Measurements from ENCODE around the gene METTL1.
A peak's percentile ranks its signal among the peaks of the same experiment; 100 is the strongest.

The METTL1 gene

DNA sequence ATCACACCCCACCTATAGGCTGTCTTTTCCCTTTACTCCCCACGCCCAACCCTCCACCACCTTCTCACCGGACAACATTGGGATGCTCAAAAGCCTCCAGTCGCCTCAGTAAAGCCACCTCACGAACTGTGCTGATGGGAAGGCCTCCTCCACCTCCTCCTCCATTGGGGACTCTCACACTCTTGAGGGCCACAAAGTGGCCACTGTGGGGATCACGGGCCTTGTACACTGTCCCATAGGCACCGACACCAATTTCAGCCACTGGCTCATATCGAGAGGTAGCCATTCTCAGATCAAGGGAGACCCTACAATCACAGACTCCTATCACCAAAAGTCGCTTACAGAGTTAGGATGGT is 20.5 kb downstream of the METTL1 start:
- peaks cover 48% of the 10 kb centered on the region for H3K36me3 Mint-ChIP-seq (ENCODE audit: low read depth)
- H3K4me3 Mint-ChIP-seq = peak overlapping the region; percentile 98 to 99 (median 99)
- H3K9me3 Mint-ChIP-seq = no peaks in the 10 kb centered on the region
- peaks cover 29% of the 10 kb centered on the region for H3K27me3 Mint-ChIP-seq (ENCODE audit: low read depth)
- peaks cover 41% of the 10 kb centered on the region for H3K4me1 Mint-ChIP-seq
- TF ChIP-seq, protein P1, sequence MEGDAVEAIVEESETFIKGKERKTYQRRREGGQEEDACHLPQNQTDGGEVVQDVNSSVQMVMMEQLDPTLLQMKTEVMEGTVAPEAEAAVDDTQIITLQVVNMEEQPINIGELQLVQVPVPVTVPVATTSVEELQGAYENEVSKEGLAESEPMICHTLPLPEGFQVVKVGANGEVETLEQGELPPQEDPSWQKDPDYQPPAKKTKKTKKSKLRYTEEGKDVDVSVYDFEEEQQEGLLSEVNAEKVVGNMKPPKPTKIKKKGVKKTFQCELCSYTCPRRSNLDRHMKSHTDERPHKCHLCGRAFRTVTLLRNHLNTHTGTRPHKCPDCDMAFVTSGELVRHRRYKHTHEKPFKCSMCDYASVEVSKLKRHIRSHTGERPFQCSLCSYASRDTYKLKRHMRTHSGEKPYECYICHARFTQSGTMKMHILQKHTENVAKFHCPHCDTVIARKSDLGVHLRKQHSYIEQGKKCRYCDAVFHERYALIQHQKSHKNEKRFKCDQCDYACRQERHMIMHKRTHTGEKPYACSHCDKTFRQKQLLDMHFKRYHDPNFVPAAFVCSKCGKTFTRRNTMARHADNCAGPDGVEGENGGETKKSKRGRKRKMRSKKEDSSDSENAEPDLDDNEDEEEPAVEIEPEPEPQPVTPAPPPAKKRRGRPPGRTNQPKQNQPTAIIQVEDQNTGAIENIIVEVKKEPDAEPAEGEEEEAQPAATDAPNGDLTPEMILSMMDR (IDR thresholded peaks at IDR 0.05; ENCODE audit: unreplicated experiment in 3 of 3) = no peak
- peak overlapping the region; percentile 87 to 97 (median 97) for H3K27ac Mint-ChIP-seq

DNA sequence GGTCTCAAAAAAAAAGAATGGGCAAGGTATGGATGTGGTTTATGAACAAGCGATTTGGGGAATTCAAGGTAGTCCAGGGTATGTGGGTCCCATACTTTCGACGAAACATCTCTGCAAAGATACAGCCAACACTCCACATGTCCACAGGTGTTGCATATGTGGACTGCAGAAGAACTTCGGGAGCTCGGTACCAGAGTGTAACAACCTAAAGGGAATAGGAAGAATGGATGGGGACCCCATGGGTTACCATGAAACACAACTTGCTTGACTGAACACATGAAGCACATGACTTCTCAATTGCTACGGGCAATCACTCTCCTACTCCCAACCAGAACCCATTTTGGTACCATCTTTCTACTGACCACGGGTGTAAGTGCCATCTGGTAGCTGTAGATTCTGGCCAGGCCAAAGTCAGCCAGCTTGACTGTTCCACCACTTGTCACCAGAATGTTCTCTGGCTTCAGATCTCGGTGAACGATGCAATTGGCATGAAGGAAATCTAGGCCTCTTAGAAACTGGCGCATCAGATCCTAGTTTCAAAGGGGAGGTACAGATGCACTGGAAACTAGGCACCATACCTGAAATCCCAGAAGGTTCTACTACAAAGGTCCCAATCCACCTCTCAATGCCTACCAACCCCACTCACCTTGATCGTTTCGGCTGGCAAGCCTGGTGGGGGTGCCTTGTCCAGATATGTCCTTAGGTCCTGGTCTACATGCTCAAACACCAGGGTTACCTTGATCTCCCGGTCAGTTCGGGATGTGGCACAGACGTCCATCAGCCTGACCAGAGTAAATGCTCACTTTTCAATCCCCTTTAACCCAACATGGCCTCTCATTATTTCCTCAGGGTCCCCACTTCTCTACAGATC is 21.1 kb downstream of the METTL1 start:
- TF ChIP-seq, protein P1 (IDR thresholded peaks at IDR 0.05; ENCODE audit: unreplicated experiment in 3 of 3) = no peak
- Mint-ChIP-seq H3K9me3 (no peaks in the 10 kb centered on the region), H3K27ac (peak overlapping the region; percentile 87 to 97 (median 97)), H3K4me1 (peaks cover 43% of the 10 kb centered on the region), H3K27me3 (ENCODE audit: low read depth) (peaks cover 23% of the 10 kb centered on the region), H3K36me3 (ENCODE audit: low read depth) (peaks cover 54% of the 10 kb centered on the region), H3K4me3 (peak overlapping the region; percentile 98 to 99 (median 99))

DNA sequence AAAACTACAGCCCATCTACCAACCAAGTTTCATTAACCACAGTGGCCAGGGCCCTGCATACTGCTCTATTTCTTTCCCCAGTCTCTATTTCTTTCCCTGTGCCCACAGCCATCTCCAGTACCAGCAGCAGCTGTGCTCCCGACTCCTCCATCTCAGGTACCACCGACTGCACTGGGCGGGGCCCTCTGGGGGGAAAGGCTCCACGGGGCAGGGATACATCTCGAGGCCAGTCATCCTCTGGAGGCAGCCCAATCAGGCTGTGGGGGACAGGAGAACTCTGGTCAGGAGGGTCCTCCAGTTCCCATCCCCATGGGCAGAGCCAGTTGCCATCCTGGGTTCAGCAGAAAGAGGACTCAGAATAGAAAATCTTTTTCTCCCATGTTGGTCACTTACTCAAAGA is 22.8 kb downstream of the METTL1 start:
- Mint-ChIP-seq H3K4me3 (peak overlapping the region; percentile 23 to 51 (median 48)), H3K36me3 (ENCODE audit: low read depth) (peaks cover 57% of the 10 kb centered on the region), H3K27me3 (ENCODE audit: low read depth) (peaks cover 16% of the 10 kb centered on the region), H3K9me3 (no peaks in the 10 kb centered on the region), H3K4me1 (peaks cover 43% of the 10 kb centered on the region), H3K27ac (no peak overlapping the region)
- TF ChIP-seq, protein P1 (IDR thresholded peaks at IDR 0.05; ENCODE audit: unreplicated experiment in 3 of 3) = no peak

DNA sequence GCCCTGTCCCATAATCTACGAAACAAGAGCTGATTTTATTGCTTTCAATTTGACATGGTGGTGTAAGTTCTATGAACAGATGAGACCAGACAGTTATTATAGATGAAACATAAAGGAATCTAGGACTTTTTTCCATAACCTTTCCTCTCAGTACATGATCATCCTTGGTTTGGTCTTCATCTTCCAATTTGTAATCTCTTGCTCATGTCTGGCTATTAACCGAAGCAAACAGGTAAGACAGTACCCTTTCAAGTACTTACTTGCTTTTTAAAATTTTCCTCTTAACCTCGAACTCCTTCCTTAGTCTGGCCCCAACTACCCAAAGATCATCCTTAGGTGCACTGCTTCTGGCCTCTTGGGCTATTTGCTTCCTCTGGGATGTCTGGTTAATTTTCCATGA is 25.9 kb downstream of the METTL1 start:
- TF ChIP-seq, protein P1 (IDR thresholded peaks at IDR 0.05; ENCODE audit: unreplicated experiment in 3 of 3) = no peak
- Mint-ChIP-seq H3K27ac (peak overlapping the region; percentile 90 to 98 (median 94)), H3K4me3 (peak overlapping the region; percentile 87 to 89 (median 88)), H3K36me3 (ENCODE audit: low read depth) (peaks cover 47% of the 10 kb centered on the region), H3K9me3 (no peaks in the 10 kb centered on the region), H3K4me1 (peaks cover 15% of the 10 kb centered on the region), H3K27me3 (ENCODE audit: low read depth) (peaks cover 17% of the 10 kb centered on the region)

DNA sequence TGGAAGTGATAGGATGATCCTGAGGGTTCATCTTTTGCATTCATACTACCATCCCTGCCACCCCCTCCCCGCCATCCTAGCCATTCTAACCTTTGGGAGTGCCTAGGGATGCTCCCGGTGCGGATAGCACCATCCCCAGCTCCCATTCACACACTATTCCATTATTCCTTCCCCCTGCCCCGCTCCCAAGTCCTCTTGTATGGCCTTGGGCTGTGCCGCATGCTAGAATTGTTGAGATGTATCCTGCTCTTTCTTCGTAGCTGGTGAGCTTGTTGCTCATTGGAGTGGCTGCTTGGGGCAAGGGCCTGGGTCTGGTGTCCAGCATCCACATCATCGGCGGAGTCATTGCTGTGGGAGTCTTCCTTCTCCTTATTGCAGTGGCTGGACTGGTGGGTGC is 26.4 kb downstream of the METTL1 start:
- peaks cover 22% of the 10 kb centered on the region for H3K27me3 Mint-ChIP-seq (ENCODE audit: low read depth)
- H3K4me1 Mint-ChIP-seq = peaks cover 14% of the 10 kb centered on the region
- H3K36me3 Mint-ChIP-seq (ENCODE audit: low read depth) = peaks cover 42% of the 10 kb centered on the region
- peak overlapping the region; percentile 87 to 89 (median 88) for H3K4me3 Mint-ChIP-seq
- TF ChIP-seq, protein P1 (IDR thresholded peaks at IDR 0.05; ENCODE audit: unreplicated experiment in 3 of 3) = no peak
- H3K27ac Mint-ChIP-seq = peak overlapping the region; percentile 90 to 98 (median 94)
- no peaks in the 10 kb centered on the region for H3K9me3 Mint-ChIP-seq

Measured in nephron (organoid).